Kidney tubule cell (primary cell): ENCODE results near the gene KDM6B.

Experiments
- DNase-seq: peaks from one replicate; pipeline ENCODE4 v3.0.0-alpha.2; 2018; ENCODE audit warnings: low spot score

Gene KDM6B

DNA sequence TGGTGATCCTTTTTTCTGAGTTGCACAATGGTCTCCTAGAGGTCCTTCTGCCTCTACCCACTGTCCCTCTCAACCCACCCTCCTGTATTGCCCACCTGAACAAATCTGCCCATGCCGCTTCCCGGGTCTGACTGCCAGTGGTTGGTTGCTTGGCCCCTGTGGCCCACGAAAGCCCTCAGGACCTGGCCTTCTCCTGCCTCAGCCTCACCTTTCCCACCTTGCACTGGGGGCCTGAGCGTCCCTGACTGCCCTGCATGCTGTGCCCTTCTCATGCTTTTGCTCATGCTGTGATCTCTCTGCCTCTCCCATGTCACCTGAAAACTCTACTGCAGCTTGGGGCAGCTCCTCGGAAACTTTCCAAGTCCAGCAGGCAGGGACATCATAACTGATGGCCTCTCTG, 13.8 kb upstream of the KDM6B start:
- no peak for DNase-seq

DNA sequence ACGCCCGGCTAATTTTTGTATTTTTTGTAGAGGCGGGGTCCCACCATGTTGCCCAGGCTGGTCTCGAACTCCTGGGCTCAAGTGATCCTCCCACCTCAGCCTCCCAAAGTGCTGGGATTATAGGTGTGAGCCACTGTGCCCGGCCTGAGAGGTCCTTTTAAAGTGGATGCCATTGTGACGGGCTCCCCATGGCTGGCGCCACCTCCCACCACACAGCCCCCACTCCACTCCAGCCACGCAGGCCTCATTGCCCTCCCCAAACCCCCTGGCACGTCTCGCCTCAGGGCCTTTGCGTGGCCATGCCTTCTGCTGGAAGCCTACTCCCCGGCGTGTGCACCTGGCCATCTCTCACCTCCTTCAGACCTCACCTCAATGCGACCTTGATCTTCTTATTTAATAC, 11.9 kb upstream of the KDM6B start:
- DNase-seq, result no peak

DNA sequence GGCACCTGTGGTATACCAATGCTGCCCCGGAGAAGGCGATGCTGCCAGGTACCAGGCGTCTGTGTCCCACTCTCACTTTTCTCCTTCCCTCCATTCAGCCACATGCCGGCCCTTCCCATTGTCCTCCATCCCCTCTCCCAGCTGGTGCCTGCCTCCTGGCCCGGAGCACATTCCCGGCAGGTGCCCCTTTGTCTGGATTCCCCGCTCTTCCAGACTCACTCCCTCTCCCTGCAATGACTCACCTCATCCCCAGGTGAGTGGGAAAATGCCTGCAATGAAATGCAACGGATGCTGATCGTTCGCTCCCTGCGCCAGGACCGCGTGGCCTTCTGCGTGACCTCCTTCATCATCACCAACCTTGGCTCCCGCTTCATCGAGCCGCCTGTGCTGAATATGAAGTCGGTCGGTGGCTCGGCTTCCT, 10.4 kb upstream of the KDM6B start:
- no peak for DNase-seq

DNA sequence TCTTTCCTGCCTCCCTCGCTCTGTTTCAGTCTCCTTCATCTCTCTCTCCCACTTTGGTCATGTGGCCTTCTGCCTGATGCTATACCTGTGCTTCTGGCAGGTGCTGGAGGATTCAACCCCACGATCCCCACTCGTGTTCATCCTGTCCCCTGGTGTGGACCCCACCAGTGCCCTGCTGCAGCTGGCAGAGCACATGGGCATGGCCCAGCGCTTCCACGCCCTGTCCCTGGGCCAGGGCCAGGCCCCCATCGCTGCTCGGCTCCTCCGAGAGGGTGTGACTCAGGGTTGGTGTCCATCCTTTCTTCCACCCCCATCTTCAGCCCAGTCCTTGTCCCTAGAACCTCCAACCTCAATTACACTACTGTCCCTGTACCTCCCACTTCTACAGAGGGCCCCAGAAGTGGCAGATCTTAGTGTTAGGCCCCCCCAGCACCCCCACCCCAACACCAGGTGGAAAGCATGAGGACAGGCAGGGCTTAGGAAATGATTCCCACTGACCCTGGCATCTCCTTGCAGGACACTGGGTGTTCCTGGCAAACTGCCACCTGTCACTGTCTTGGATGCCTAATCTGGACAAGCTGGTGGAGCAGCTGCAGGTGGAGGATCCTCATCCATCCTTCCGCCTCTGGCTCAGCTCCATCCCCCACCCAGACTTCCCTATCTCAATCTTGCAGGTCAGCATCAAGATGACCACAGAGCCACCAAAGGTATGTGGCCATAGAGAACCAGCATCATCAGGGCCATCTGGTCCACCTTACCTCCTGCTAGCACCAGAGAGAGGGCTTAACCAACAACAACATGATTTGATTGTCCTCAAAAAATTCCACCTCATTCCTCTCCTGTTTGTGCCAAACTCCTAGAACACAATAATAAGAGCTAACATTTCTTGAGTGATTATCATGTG, 9.7 kb upstream of the KDM6B start:
- DNase-seq, result no peak

DNA sequence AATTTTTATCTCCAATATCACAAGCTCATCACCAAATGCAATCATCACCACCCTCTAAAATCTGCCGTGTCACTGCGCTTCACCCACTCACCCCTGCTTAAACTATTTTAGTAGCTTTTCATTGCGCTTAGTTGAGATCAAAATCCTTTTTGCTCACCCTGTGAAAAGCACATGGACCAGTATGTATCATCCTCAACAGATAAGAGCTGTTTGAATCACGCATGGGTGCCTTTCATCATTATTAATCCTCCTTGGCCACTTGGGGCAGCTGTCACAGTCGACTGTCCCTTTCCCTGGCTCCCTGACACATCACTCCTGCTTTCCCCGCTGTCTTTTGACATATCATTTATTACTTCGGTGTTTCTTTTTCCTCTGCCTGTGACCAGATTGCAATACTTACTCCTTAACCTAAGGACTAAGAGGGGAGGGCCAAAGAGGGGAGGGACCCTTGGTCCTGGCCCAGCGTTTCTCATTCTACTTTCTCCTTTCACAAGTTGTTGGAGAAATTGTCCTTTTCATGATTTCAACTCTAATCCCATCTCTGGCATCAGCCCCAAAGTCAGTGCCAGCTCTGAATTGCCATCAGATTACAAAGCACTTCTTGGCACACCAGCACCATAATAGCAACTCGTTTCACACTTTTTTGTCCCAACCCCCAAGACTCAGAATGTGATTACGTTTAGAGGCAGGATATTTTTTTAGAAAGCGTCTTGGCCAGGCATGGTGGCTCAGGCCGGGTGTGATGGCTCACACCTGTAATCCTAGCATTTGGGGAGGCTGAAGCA, 8.6 kb upstream of the KDM6B start:
- DNase-seq, result peak; percentile 46

DNA sequence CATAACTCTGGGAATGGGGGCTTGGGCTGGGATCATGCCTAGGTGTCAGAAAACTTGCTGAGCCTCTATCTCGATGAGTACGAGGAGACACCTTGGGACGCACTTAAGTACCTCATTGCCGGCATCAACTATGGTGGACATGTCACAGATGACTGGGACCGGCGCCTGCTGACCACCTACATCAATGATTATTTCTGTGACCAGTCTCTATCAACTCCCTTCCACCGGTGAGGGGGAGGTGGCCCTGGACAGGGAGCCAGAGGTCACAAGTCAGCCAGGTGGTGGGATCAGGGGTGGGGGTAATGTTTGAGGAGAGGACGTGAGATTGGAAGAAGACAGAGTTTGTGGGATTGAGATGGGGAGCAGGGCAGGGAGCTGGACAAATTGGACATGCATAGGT, 3.4 kb upstream of the KDM6B start:
- no peak for DNase-seq

DNA sequence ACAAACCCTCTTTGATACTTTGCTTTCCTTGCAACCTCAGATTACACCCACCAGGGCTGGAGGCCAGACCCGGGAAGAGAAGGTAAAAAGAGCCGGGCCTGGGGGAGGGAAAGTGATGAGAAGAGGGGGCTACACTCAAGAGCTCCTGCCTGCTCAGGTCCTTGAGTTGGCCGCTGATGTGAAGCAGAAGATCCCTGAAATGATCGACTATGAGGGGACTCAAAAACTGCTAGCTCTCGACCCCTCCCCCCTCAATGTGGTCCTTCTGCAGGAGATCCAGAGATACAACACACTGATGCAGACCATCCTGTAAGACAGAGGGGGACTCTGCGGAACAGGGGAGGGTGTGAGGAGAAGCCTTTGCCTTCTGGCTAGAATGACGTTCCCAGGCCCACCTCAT, 2.8 kb upstream of the KDM6B start:
- no peak for DNase-seq

DNA sequence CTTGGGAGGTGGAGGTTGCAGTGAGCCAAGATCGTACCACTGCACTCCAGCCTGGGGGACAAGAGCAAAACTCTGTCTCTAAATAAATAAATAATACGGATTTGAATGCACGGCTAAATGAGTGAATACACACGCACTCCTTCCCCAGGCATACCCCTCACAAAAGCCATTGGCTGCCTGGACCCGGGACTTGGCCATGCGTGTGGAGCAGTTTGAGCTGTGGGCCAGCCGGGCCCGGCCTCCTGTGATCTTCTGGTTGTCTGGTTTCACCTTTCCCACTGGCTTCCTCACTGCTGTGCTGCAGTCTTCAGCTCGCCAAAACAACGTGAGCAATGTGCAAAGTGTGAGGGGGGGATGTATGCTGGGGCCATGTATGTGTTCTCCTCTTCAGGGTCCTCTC, 1.6 kb upstream of the KDM6B start:
- DNase-seq, result no peak

DNA sequence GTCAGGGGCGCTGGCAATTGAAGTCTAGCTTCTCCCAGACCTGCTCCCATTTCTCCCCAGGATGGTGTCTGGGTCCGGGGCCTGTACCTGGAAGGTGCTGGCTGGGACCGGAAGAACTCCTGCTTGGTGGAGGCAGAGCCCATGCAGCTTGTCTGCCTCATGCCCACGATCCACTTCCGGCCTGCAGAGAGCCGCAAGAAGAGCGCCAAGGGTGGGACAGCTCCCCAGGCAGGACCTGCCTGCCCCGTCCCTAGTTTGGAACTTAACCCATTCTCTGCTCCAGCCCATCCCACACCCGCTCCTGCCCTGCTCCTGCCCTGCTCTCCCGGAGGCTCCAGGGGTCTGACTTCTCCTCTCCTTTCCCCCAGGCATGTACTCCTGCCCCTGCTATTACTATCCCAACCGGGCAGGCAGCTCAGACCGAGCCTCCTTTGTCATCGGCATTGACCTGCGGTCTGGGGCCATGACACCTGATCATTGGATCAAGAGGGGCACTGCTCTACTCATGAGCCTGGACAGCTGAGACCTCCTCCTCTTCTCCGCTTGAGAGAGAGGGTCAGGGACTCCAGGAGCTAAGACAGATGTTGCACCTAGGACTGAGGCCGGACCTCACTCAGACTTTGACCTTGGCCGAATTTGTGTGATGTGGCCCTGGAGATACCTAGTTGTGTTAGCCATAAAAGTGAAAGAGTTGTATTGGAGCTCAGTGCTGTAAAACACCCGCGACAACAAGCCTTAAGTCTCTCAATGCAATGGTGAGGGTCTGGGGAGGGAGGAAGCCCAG, 814 bp upstream of the KDM6B start:
- no peak for DNase-seq

DNA sequence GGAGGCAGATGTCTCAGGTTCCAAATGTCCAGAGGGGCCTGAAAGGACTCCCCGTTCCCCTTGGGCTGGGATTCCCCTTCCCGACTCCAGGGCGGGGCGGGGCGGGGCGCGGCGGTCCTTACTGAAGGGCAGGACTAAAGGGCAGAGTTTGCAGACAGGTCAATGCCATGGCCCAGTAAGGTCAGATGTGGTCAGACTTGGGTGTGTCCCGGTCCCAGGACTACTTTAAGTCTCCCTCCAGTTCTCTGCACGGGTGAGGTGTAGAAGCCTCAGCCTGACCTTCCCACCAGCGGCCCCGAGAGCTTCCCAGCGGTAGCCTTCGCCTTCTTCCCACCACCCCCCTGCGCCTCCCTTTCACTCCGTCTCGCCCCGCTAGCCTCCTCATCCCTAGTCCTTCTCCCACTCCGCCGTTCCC, 532 bp downstream of the KDM6B start:
- DNase-seq, result no peak

DNA sequence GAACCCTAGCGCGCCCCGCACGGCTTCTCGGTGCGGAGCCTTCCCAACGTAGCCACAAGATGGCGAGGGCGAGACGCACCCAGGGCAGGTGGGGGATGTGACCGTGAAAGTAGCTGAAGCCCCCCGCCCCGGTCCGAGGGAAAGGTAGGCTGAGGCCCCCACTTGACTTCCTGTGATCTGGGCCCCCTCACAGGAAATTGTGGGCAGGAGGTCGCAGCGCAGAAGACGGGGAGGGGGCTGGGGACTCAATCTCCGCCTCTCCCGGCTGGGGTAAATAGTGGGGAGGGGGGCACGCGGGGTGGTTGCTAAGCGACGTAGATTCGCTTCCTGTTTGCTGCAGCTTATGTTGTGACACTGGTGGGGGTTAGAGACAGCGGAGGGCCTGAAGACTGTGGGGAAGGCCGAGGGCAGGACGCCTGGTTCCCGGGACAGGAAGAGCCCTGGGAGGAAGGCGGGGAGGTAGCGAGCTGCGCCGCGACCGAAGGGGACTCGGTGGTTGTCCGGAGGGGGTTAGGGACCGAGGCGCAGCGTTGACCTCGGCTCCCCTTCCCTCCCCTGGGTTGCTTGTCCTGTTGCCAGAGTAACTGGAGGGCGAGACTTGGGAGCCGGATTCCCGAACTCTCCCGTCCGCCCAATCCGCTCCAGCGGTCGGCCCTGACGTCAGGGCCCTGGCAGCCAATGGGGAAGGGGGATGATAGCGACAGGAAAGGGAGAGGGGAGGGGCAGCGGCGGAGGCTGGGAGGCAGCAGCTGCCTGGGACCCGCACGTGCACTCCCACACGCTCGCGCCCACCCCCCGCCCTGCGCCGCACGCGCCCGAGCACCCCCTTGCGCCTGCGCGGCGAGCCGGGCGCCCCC, 1.2 kb downstream of the KDM6B start:
- DNase-seq, result peak; percentile 98

DNA sequence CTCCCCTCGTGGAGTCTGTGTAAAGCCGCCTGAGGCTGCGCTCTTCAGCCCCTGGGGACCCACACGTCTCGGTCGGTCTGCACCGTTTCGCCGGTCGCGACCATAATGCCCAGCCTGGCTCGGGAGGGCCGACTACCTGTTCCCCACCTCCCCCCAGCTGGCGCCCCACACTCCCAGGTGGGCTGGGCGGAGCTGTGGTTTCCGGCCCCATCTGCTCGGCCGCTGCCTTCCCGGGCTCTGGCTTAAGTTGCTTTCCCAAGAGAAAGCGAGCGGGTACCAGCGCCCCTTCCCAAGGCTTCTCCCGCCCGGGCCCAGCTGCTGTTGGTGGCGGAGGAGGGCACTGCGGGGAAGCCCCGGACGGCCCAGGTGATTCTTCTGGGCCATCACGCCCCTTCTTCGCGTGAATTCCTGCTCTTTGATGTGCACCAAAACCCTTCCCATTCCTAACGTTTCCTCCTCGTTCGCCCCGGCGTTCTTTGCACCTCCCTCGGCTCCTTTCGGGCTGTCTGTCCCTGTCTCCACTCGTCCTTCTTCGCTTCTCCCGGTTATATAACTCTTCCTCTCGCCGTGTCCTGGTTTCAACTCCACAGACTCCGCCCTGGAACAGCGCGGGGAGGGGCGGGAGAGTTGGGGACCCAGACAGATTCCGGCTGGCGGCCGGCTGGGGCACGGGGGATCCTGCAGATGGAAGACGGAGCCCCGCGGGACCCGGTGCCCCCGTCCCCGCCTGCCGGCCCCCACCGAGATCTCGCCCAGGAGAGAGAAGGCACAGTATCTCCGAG, 2.0 kb downstream of the KDM6B start:
- peak; percentile 66 for DNase-seq

DNA sequence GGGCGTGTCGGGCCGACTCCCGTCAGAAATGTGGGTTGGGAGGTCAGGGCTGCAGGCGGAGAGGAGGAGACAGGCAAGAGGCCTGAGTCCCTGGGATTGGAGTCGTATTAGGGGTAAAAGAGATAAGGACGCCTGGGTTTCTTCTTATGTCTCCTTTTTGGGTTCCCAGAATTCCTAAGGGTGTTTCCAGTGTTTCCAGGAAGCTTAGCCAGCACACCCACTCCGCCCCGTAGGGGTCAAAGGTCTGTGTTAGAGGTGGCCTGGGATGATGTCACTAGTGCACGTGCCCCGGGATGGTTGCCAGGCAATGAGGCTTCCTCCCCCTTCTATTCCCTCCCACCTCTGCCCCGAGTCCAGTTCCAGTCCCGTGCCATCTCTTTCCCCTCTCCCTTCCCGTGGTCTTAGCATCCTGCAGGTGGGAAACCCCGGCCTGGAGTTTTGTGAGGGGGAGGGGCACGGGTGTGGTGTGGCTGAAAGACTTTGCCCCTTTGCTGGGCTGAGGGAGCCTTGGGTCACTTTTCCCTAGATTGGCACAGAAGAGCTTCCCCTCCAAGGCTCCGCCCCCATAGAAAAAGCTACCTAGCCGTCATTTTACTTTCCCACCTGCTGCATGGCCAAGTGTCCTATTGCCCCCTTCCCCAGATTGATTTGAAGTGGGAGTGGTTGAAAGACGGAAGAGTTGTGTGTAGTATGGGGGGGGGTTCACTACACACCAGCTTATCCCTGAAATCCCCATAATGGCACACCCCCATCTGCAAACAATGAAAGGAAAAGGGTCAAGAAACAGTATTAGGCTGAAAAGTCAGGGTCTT, 2.8 kb downstream of the KDM6B start:
- peak; percentile 95 for DNase-seq

DNA sequence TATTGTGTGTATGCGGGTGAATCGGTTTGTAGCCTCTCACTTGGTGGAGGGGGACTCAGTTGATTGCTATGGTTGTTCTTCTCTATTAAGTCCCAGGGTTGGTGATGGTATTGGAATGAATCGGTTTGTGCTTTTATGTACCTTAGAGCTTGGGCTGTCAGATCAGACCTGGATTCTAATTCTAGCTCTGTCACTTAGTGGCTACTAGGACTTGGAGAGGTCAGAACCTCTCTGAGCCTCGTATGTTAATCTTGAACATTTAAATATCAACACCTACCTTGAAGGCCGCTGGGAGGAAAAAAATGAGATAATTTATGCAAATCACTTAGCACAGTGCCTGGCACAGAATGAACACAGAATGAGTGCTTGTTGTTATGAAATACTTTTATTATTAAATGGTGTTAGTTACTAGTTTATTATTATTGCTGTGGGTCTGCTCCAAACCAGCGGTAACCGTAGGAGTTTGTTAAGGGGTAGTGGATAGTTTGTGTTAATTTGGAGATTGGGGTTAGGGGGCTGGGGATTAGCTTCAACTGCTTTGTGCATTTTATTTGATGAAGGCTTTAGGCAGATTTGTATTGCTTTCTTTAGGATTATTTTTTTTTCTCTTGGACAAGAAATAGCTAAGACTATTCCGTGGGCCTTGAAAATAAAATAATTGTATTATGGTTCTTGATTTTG, 3.5 kb downstream of the KDM6B start:
- DNase-seq, result peak; percentile 42

DNA sequence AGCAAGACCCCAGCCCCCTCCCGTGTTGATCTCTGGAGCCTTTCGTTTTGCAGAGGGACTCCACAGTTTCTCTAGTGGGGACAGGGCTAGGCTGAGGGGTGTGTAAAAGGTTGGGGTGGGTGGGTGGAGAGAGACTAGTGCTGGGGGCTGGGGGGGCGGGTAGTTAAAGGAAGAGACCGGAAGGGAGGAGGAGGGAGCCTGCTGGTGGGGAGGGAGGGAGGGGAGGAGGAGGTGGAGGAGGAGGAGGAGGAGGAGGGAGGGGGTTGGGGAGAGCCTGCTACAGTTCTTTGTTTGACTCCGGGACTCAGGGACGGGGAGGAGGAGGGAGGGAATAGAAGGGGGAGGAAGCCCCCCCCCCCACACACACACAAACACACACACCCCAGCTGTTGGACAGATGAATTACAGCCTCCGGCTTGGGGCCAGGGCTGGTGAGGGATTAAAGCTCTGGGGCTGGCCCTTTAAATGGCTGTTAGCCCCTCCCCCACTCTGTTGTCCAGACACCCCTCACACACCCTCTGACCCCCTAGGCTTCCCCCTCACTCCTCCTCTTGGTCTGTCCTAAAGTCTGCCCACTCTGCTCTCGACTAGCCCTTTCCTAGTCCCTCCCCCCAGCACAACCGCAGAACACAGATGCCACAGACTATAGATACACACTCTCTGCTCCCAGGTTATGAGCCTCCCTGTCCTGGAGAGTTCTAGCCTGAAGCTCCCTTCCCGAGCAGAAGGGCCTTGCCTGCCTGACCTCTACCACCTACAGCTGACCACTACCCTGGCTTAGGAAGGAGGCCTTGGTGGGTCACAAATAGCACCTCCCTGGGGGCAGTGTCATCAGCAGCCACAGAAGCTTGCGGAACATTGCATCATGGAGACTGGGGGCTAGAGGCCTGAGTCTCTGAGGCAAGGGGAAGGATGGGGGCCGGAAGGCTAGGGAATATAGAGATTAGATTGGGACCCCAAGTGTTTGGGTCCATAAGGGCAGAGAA, 4.4 kb downstream of the KDM6B start:
- peak; percentile 63 for DNase-seq

DNA sequence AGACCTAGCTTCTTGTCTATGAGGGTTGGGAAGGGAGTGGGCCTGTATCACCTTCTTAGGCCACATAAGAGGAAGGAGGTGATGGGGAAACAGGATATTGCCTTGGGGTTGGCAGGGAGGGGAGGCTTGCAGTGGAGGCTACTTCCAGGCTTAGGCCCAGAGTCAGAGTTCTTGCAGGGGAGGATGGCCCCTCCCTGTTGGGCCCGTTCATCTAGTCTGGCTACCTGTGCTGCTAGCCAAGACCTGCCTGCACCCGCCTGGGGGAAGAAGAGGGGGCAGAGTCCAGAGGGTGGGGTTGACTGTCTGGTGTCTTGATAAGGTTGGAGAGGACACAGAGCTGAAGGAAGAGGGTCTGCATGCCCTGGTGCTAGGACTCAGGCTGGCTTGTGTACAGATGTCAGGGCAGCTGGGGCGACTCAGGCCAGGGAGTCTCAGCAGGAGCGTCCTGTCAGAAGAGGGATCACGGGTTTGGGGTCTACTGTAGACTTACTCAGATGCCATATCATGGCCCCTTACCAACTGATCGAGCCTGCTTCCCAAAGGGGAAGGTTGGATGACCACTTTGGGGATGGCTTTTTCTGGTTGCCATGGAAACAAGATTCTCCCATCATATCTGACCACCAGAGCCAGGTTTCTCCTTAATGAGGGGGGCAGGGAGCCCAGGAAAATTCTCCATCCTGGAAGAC, 5.3 kb downstream of the KDM6B start:
- no peak for DNase-seq

DNA sequence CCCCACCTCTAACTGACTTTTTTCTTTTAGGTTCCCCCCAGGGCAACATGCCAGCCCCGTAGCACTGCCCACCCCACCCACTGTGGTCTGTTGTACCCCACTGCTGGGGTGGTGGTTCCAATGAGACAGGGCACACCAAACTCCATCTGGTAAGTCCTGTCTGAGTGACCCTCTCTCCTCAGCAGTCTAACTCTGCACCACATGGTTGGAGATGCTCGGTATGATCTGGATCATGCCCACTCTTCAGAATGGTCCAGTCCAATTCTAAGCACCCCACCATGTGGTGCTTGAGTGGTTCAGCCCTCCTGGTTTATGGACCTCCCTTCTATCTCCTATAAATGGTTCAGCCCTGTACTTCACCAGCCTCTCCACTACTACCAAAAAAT, 5.9 kb downstream of the KDM6B start:
- no peak for DNase-seq
